ENCODE data around the gene EFL1.

- TF ChIP-seq CTCF (IDR thresholded peaks at IDR 0.05) (no peak), ZFX (IDR thresholded peaks at IDR 0.05; ENCODE audit: borderline replicate concordance) (no peak)
Observed at GRCh38 chr15:82176542-82176941, 86.0 kb downstream of the EFL1 start.
